Epithelial cell of esophagus (primary cell): Measurements from ENCODE around the gene KRT14.

ENCODE experiments used
- DNase-seq: peaks from one replicate; pipeline ENCODE4 v3.0.0; 2010; ENCODE audit warnings: low read depth
- H3K4me3 ChIP-seq: 2 replicates; pipeline ENCODE4 v1.5.1; 2011; ENCODE audit warnings: mild to moderate bottlenecking, low read length, control low read depth
- CTCF ChIP-seq: IDR thresholded peaks from 2 replicates; pipeline ENCODE4 v1.5.1; 2011; ENCODE audit warnings: low read depth, mild to moderate bottlenecking, low read length, control low read depth, inconsistent platforms; ENCODE audit not compliant: insufficient read depth; ENCODE audit errors: missing control alignments

The KRT14 gene

GRCh38 chr17:41561554-41561953 lies 25.1 kb downstream of the KRT14 start:
- TF ChIP-seq CTCF, result no peak
- H3K4me3 ChIP-seq, result no peak overlapping the region

GRCh38 chr17:41559548-41559947 lies 27.1 kb downstream of the KRT14 start:
- TF ChIP-seq CTCF, result no peak
- no peak overlapping the region for H3K4me3 ChIP-seq
- DNase-seq, result peak; percentile 69

More at GRCh38 chr17:41561554-41561953, 25.1 kb downstream of the KRT14 start:
- no peak for DNase-seq

GRCh38 chr17:41556931-41557330 lies 29.8 kb downstream of the KRT14 start:
- DNase-seq, result no peak
- H3K4me3 ChIP-seq, result no peak overlapping the region
- no peak for TF ChIP-seq CTCF

- no peak for TF ChIP-seq CTCF
- no peak for DNase-seq
- H3K4me3 ChIP-seq, result no peak overlapping the region
These were observed 30.4 kb downstream of the KRT14 start for GRCh38 chr17:41556306-41556705.

- TF ChIP-seq CTCF, result no peak
- DNase-seq, result peak; percentile 60
- H3K4me3 ChIP-seq, result no peak overlapping the region
These were observed 31.4 kb downstream of the KRT14 start for GRCh38 chr17:41555105-41555887.

- H3K4me3 ChIP-seq, result no peak overlapping the region
- DNase-seq, result no peak
- TF ChIP-seq CTCF, result no peak
These were observed 32.6 kb downstream of the KRT14 start for GRCh38 chr17:41553987-41554680.
